H1 (cell line): ENCODE measurements around the gene ZFAND3. TPM values are rescaled to one million over a fixed set of nuclear protein-coding genes. Genes with fewer than 3 reads are reported as not detected.

Source experiments
- CTCF ChIA-PET: fragments of 300-600 bp; sonication (Branson Sonifier 250); formaldehyde crosslinking; loops from one replicate; lab custom pipeline; 2021; ENCODE audit not compliant: partially characterized antibody; lab: Charles Lee
- POLR2A ChIA-PET: fragments of 300-600 bp; sonication (Branson Sonifier 250); formaldehyde crosslinking; loops from one replicate; lab custom pipeline; 2021; ENCODE audit warnings: inconsistent platforms; ENCODE audit not compliant: partially characterized antibody; lab: Charles Lee
- DNase-seq, 2 experiments: peaks; one replicate each; pipeline versions ENCODE4 v3.0.0 to v3.0.0-alpha.2; 2010 to 2022; ENCODE audit warnings: low spot score in 2 of 2, low read depth in 1 of 2, mixed read lengths in 1 of 2
- FAIRE-seq: peaks from 2 replicates; lab custom pipeline; 2011; peaks lifted over from hg19 to GRCh38; lab: Jason Lieb, UNC
- H2AFZ ChIP-seq: 2 replicates; pipeline ENCODE4 v1.8.1; 2012; ENCODE audit warnings: low read length, inconsistent platforms
- H2AK5ac ChIP-seq: 2 replicates; pipeline ENCODE4 v1.6.1; 2013; ENCODE audit warnings: low read depth, low read length
- H2BK120ac ChIP-seq: replicated peaks from 2 replicates; pipeline ENCODE3; 2013; ENCODE audit warnings: low read depth, low read length, inconsistent platforms
- H2BK12ac ChIP-seq: 2 replicates; pipeline ENCODE4 v1.6.1; 2013; ENCODE audit warnings: low read depth, low read length
- H2BK15ac ChIP-seq: 2 replicates; pipeline ENCODE4 v1.6.1; 2013; ENCODE audit warnings: low read length
- H2BK20ac ChIP-seq: 2 replicates; pipeline ENCODE4 v1.6.1; 2013; ENCODE audit warnings: low read length
- H2BK5ac ChIP-seq: 2 replicates; pipeline ENCODE4 v1.6.1; 2013; ENCODE audit warnings: low read depth, low read length
- H3K14ac ChIP-seq: 2 replicates; pipeline ENCODE4 v1.6.1; 2013; ENCODE audit warnings: inconsistent platforms; ENCODE audit not compliant: insufficient read length
- H3K18ac ChIP-seq: 2 replicates; pipeline ENCODE4 v1.6.1; 2013; ENCODE audit warnings: low read length; ENCODE audit errors: extremely low read depth
- H3K23ac ChIP-seq: 2 replicates; pipeline ENCODE4 v1.6.1; 2013; ENCODE audit warnings: inconsistent platforms; ENCODE audit not compliant: insufficient read length
- H3K23me2 ChIP-seq: 2 replicates; pipeline ENCODE4 v1.6.1; 2013; ENCODE audit warnings: low read depth, low read length
- H3K27ac ChIP-seq: 2 replicates; pipeline ENCODE4 v1.6.1; 2011; ENCODE audit warnings: low read depth, low read length, inconsistent platforms
- H3K27me3 ChIP-seq, 4 experiments: replicated peaks in 1 of 4; 1 replicate in 1 of 4; 2 replicates in 3 of 4; pipeline versions ENCODE4 v1.6.1 to v1.8.1; 2011 to 2013; ENCODE audit warnings: low read length in 3 of 4, mild to moderate bottlenecking in 3 of 4, inconsistent platforms in 2 of 4, mixed read lengths in 2 of 4, moderate library complexity in 1 of 4; ENCODE audit not compliant: control insufficient read depth in 3 of 4, insufficient read depth in 3 of 4; ENCODE audit errors: extremely low read depth in 1 of 4
- H3K36me3 ChIP-seq, 4 experiments: 2 replicates each; pipeline versions ENCODE4 v1.6.1 to v1.8.1; 2011 to 2013; ENCODE audit warnings: mild to moderate bottlenecking in 4 of 4, low read length in 3 of 4, moderate library complexity in 2 of 4, control low read depth in 1 of 4, inconsistent platforms in 1 of 4; ENCODE audit not compliant: insufficient read depth in 4 of 4, control insufficient read depth in 2 of 4
- H3K4ac ChIP-seq: replicated peaks from 2 replicates; pipeline ENCODE3; 2013; ENCODE audit warnings: low read length, low read depth, mixed read lengths, inconsistent platforms; ENCODE audit not compliant: insufficient read length
- H3K4me1 ChIP-seq, 4 experiments: replicated peaks in 1 of 4; 1 replicate in 1 of 4; 2 replicates in 3 of 4; pipeline versions ENCODE4 v1.6.1 to v1.8.1; 2011 to 2013; ENCODE audit warnings: low read length in 3 of 4, inconsistent platforms in 2 of 4, mixed read lengths in 1 of 4; ENCODE audit not compliant: insufficient read depth in 4 of 4, control insufficient read depth in 3 of 4
- H3K4me2 ChIP-seq, 2 experiments: 2 replicates each; pipeline versions ENCODE4 v1.6.1 to v1.8.1; 2011 to 2013; ENCODE audit warnings: low read depth in 2 of 2, low read length in 2 of 2, control low read depth in 1 of 2, inconsistent platforms in 1 of 2, mild to moderate bottlenecking in 1 of 2; ENCODE audit not compliant: insufficient read depth in 1 of 2
- H3K4me3 ChIP-seq, 4 experiments: fragments of 200-600, 300-600 bp in 1 of 4; sonication (generic), shearing (Covaris generic), sonication (Bioruptor Twin) in 1 of 4; 2 replicates each; pipeline versions ENCODE4 v1.5.1 to v1.8.1; 2011 to 2016; ENCODE audit warnings: low read length in 4 of 4, low read depth in 3 of 4, control low read depth in 2 of 4, inconsistent platforms in 2 of 4, mild to moderate bottlenecking in 2 of 4, mixed read lengths in 1 of 4, moderate library complexity in 1 of 4; ENCODE audit not compliant: insufficient read depth in 2 of 4; ENCODE audit errors: extremely low read depth in 1 of 4
- H3K56ac ChIP-seq: replicated peaks from 2 replicates; pipeline ENCODE3; 2013; ENCODE audit warnings: low read depth, mild to moderate bottlenecking, mixed read lengths, low read length, inconsistent platforms; ENCODE audit not compliant: insufficient read length
- H3K79me1 ChIP-seq: 2 replicates; pipeline ENCODE4 v1.6.1; 2013; ENCODE audit warnings: low read depth, low read length, control low read depth
- H3K79me2 ChIP-seq, 2 experiments: 2 replicates each; pipeline versions ENCODE4 v1.6.1 to v1.8.1; 2012 to 2013; ENCODE audit warnings: low read length in 2 of 2, mild to moderate bottlenecking in 2 of 2, inconsistent platforms in 1 of 2; ENCODE audit not compliant: insufficient read depth in 2 of 2, control insufficient read depth in 1 of 2
- H3K9ac ChIP-seq, 4 experiments: replicated peaks in 1 of 4; 1 replicate in 1 of 4; 2 replicates in 3 of 4; pipeline versions ENCODE4 v1.6.1 to v1.8.1; 2011 to 2013; ENCODE audit warnings: low read depth in 3 of 4, low read length in 3 of 4, control low read depth in 2 of 4, mild to moderate bottlenecking in 2 of 4, moderate library complexity in 2 of 4, inconsistent platforms in 1 of 4; ENCODE audit errors: extremely low read depth in 1 of 4
- H3K9me3 ChIP-seq, 2 experiments: 2 replicates each; pipeline versions ENCODE4 v1.6.1 to v1.8.1; 2012 to 2013; ENCODE audit warnings: mild to moderate bottlenecking in 2 of 2, moderate library complexity in 2 of 2, control low read depth in 1 of 2, inconsistent platforms in 1 of 2, low read depth in 1 of 2, low read length in 1 of 2, mixed read lengths in 1 of 2; ENCODE audit not compliant: insufficient read depth in 2 of 2
- H4K20me1 ChIP-seq, 2 experiments: replicated peaks in 1 of 2; 2 replicates each; pipeline versions ENCODE3 to v1.8.1; 2011 to 2013; ENCODE audit warnings: inconsistent platforms in 2 of 2, low read length in 2 of 2, mild to moderate bottlenecking in 1 of 2; ENCODE audit not compliant: insufficient read depth in 2 of 2, control insufficient read depth in 1 of 2
- H4K5ac ChIP-seq: 2 replicates; pipeline ENCODE4 v1.6.1; 2013; ENCODE audit warnings: low read length, low read depth, mixed read lengths, inconsistent platforms; ENCODE audit not compliant: insufficient read length
- H4K8ac ChIP-seq: 2 replicates; pipeline ENCODE4 v1.8.0; 2013; ENCODE audit warnings: mild to moderate bottlenecking, moderate library complexity, low read length, inconsistent platforms; ENCODE audit not compliant: insufficient read depth; ENCODE audit errors: extremely low read depth
- H4K91ac ChIP-seq: replicated peaks from 2 replicates; pipeline ENCODE3; 2013; ENCODE audit warnings: low read length, mixed read lengths, inconsistent platforms; ENCODE audit not compliant: insufficient read length
- ATF3 ChIP-seq: IDR thresholded peaks from 2 replicates; pipeline ENCODE4 v1.6.1; 2011; ENCODE audit warnings: low read depth, mild to moderate bottlenecking, low read length; ENCODE audit not compliant: insufficient read depth
- CBX8 ChIP-seq: fragments of 300-800, 300-1000 bp; sonication (generic); IDR thresholded peaks from 2 replicates; pipeline ENCODE4 v1.7.1; 2016; ENCODE audit warnings: low read depth, low read length, borderline replicate concordance
- FOSL1 ChIP-seq: IDR thresholded peaks from 2 replicates; pipeline ENCODE4 v1.6.1; 2011; ENCODE audit warnings: mild to moderate bottlenecking, low read depth, low read length, moderate library complexity; ENCODE audit not compliant: insufficient read depth
- HDAC6 ChIP-seq: IDR thresholded peaks from one replicate; pipeline ENCODE4 v1.7.1; 2012; ENCODE audit warnings: low read depth, mild to moderate bottlenecking, inconsistent platforms, low read length, moderate library complexity
- JUN ChIP-seq: IDR thresholded peaks from 2 replicates; pipeline ENCODE4 v1.6.1; 2011; ENCODE audit warnings: low read depth, mild to moderate bottlenecking, improper control_type of control experiment, low read length
- JUND ChIP-seq: IDR thresholded peaks from 2 replicates; pipeline ENCODE4 v1.6.1; 2011; ENCODE audit warnings: mild to moderate bottlenecking, improper control_type of control experiment, low read length
- KDM4A ChIP-seq: IDR thresholded peaks from one replicate; pipeline ENCODE4 v1.7.1; 2012; ENCODE audit warnings: low read depth, mild to moderate bottlenecking, moderate library complexity, low read length, inconsistent platforms; ENCODE audit not compliant: severe bottlenecking
- MAX ChIP-seq: IDR thresholded peaks from 2 replicates; pipeline ENCODE4 v1.6.1; 2012; ENCODE audit warnings: inconsistent platforms
- PHF8 ChIP-seq: fragments of 200-600 bp; sonication (generic); conservative IDR thresholded peaks from 2 replicates; pipeline ENCODE4 v1.7.1; 2012; ENCODE audit warnings: low read depth, mild to moderate bottlenecking, inconsistent platforms, low read length, moderate library complexity
- POLR2A ChIP-seq, 2 experiments: IDR thresholded peaks; 1 replicate in 1 of 2; 2 replicates in 1 of 2; pipeline ENCODE4 v1.6.1; 2011; ENCODE audit warnings: low read depth in 2 of 2, low read length in 2 of 2, mild to moderate bottlenecking in 2 of 2; ENCODE audit errors: control extremely low read depth in 1 of 2
- POU5F1 ChIP-seq: IDR thresholded peaks from 2 replicates; pipeline ENCODE4 v1.6.1; 2011; ENCODE audit warnings: low read depth, mild to moderate bottlenecking, low read length, moderate library complexity
- SP2 ChIP-seq: IDR thresholded peaks from 2 replicates; pipeline ENCODE4 v1.6.1; 2012; ENCODE audit warnings: mild to moderate bottlenecking, low read length, inconsistent platforms
- SRF ChIP-seq: IDR thresholded peaks from 2 replicates; pipeline ENCODE4 v1.6.1; 2011; ENCODE audit warnings: mild to moderate bottlenecking, low read depth, low read length, moderate library complexity
- TBP ChIP-seq: IDR thresholded peaks from 2 replicates; pipeline ENCODE4 v1.6.1; 2011; ENCODE audit warnings: low read depth, low read length, improper control_type of control experiment
- TCF12 ChIP-seq: IDR thresholded peaks from 2 replicates; pipeline ENCODE4 v1.6.1; 2011; ENCODE audit warnings: low read depth, mild to moderate bottlenecking, low read length
- TEAD4 ChIP-seq: IDR thresholded peaks from 2 replicates; pipeline ENCODE4 v1.6.1; 2012; ENCODE audit warnings: low read depth, low read length, inconsistent platforms, mixed read lengths
- polyA plus RNA-seq, 7 experiments: library from polyadenylated mRNA; depleted of rRNA in 3 of 7; stranded (reverse) in 5 of 7; unstranded in 2 of 7; fragments of >200 nt in 5 of 7; fragments of 200-250 nt in 2 of 7; gene quantifications; 1 replicate in 5 of 7; 2 replicates in 1 of 7; 4 replicates in 1 of 7; pipeline versions ENCODE4 v1.2.1 to v1.2.3, GENCODE V29; 2011 to 2013; ENCODE audit warnings: missing spikeins in 2 of 7, mixed read lengths in 2 of 7
- total RNA-seq: library from RNA; stranded (reverse); fragmentation: NEBNext Ultra II Directional; extraction: Animal tissue kit (Norgen Biotek cat#: 25700); gene quantifications from 2 replicates; pipeline ENCODE4 v1.2.1, GENCODE V29; 2021

Gene ZFAND3
- total and polyA plus RNA-seq, 2 of the 8 experiments (the other 6 are each of a cell fraction or from before 2014, with no cell fraction given): 13.0 to 51.3 TPM

GRCh38 chr6:38030380-38030779, 210.9 kb downstream of the ZFAND3 start:
- Histone ChIP-seq H3K79me2 (peaks cover 0 to 18% of the 10 kb centered on the region in 2 experiments; a peak in 2 of 4 replicates), H2BK120ac (no peak overlapping the region), H3K9me3 (no peaks in the 10 kb centered on the region), H3K79me1 (no peaks in the 10 kb centered on the region; the same call in 1 of the 2 replicates), H3K18ac (no peak overlapping the region), H3K4ac (no peak overlapping the region), H3K27ac (no peak overlapping the region), H4K91ac (no peak overlapping the region), H3K36me3 (no peaks in the 10 kb centered on the region), H3K23ac (no peak overlapping the region), H3K23me2 (no peaks in the 10 kb centered on the region), H4K5ac (no peak overlapping the region), H2AK5ac (no peak overlapping the region), H3K4me3 (no peak overlapping the region), H3K56ac (no peak overlapping the region), H4K8ac (no peak overlapping the region), H2BK15ac (no peak overlapping the region), H2AFZ (no peak overlapping the region), H2BK20ac (no peak overlapping the region), H2BK12ac (no peak overlapping the region), H3K9ac (no peak overlapping the region), H3K4me1 (peaks cover 0 to 5% (median 1%) of the 10 kb centered on the region in 4 experiments; a peak in 2 of 7 replicates), H3K14ac (no peak overlapping the region), H3K27me3 (no peaks in the 10 kb centered on the region), H2BK5ac (no peak overlapping the region), H4K20me1 (no peaks in the 10 kb centered on the region), H3K4me2 (no peak overlapping the region)
- ChIA-PET CTCF (interaction anchor here (0.7 kb wide), 1 partner anchor 1134 kb away, joined by 3 read pairs; no protein-coding TSS in a partner anchor), POLR2A (no interaction called here)
- no peak for DNase-seq
- FAIRE-seq: no peak
- TF ChIP-seq PHF8: no peak
- TF ChIP-seq ATF3: no peak
- no peak for TF ChIP-seq MAX
- TF ChIP-seq FOSL1: no peak
- no peak for TF ChIP-seq TCF12
- no peak for TF ChIP-seq HDAC6
- no peak for TF ChIP-seq KDM4A
- TF ChIP-seq POU5F1: no peak
- TF ChIP-seq CBX8: no peak
- TF ChIP-seq POLR2A (IDR thresholded peaks at IDR 0.05; ENCODE audit: control extremely low read depth in 1 of 2, low read depth in 2 of 2, low read length in 2 of 2): no peak
- TF ChIP-seq SP2: no peak
- no peak for TF ChIP-seq TBP
- TF ChIP-seq JUN: no peak
- TF ChIP-seq SRF: no peak
- no peak for TF ChIP-seq JUND
- no peak for TF ChIP-seq TEAD4
